B cell (primary cell): Measurements from ENCODE around the gene CD96.

ENCODE experiments used
- CTCF ChIP-seq: fragments of 200-600 bp; IDR thresholded peaks from one replicate; pipeline ENCODE4 v1.8.0; 2022; ENCODE audit warnings: antibody characterized with exemption, mild to moderate bottlenecking
- EZH2 ChIP-seq: IDR thresholded peaks from 2 replicates; pipeline ENCODE4 v1.6.1; 2012; ENCODE audit warnings: borderline replicate concordance, low read depth, mild to moderate bottlenecking, moderate library complexity, low read length; ENCODE audit not compliant: insufficient read depth, poor library complexity, severe bottlenecking

- TF ChIP-seq CTCF (no peak), EZH2 (no peak)
Observed at GRCh38 chr3:111613294-111613693, 71.3 kb downstream of the CD96 start.
